PC-3 (cell line): ENCODE results near the gene SMG6. TPM values are rescaled to one million over a fixed set of nuclear protein-coding genes. Genes with fewer than 3 reads are reported as not detected.

ENCODE experiments used
- ATAC-seq: fragments of 200-7000 bp; cut with Tn5 transposase; 2 replicates; pipeline ENCODE4 v1.9.1; 2020; ENCODE audit warnings: mild to moderate bottlenecking, moderate library complexity
- BruUV-seq: library from RNA; stranded (reverse); fragments of 400-500 nt; replicated peaks from 2 replicates; lab custom pipeline; 2021; lab: Mats Ljungman, UMichigan
- CTCF ChIA-PET: fragments of 300-600 bp; sonication (Branson Sonifier 250); formaldehyde crosslinking; loops from one replicate; lab custom pipeline; 2022; ENCODE audit warnings: antibody characterized with exemption; lab: Charles Lee
- POLR2A ChIA-PET: fragments of 300-600 bp; sonication (Branson Sonifier 250); formaldehyde crosslinking; loops from one replicate; lab custom pipeline; 2022; ENCODE audit warnings: antibody characterized with exemption; ENCODE audit not compliant: unreplicated experiment; lab: Charles Lee
- DNase-seq: peaks from one replicate; pipeline ENCODE4 v3.0.0-alpha.2; 2015
- H2AFZ ChIP-seq: fragments of 300-600 bp; sonication (generic); 2 replicates; pipeline ENCODE4 v1.6.0; 2016; ENCODE audit warnings: antibody characterized with exemption, low read length
- H3F3A ChIP-seq: fragments of 300-600 bp; sonication (generic); one replicate; pipeline ENCODE4 v1.6.0; 2017; ENCODE audit warnings: antibody characterized with exemption, low read length, control low read depth, mild to moderate bottlenecking; ENCODE audit not compliant: unreplicated experiment
- H3K27ac ChIP-seq: fragments of 300-600 bp; sonication (generic); 2 replicates; pipeline ENCODE4 v1.5.1; 2016; ENCODE audit warnings: mild to moderate bottlenecking, low read length
- H3K27me3 ChIP-seq: fragments of 300-600 bp; sonication (generic); 2 replicates; pipeline ENCODE4 v1.6.1; 2016; ENCODE audit warnings: low read length, mixed read lengths
- H3K36me3 ChIP-seq: fragments of 300-600 bp; sonication (generic); 2 replicates; pipeline ENCODE4 v1.6.1; 2016; ENCODE audit warnings: low read depth, mixed run types, low read length, mixed read lengths
- H3K4me1 ChIP-seq: fragments of 300-600 bp; sonication (generic); 2 replicates; pipeline ENCODE4 v1.5.1; 2016; ENCODE audit warnings: low read length; ENCODE audit not compliant: insufficient read depth
- H3K4me2 ChIP-seq: fragments of 300-600 bp; sonication (generic); 2 replicates; pipeline ENCODE4 v1.6.0; 2016; ENCODE audit warnings: low read length
- H3K4me3 ChIP-seq: fragments of 300-600 bp; sonication (generic); 2 replicates; pipeline ENCODE4 v1.5.1; 2016; ENCODE audit warnings: mild to moderate bottlenecking, low read length, mixed read lengths
- H3K79me2 ChIP-seq: fragments of 300-600 bp; sonication (generic); 2 replicates; pipeline ENCODE4 v1.6.1; 2017; ENCODE audit warnings: low read length, mixed read lengths
- H3K9ac ChIP-seq: fragments of 300-600 bp; sonication (generic); 2 replicates; pipeline ENCODE4 v1.6.0; 2016; ENCODE audit warnings: mild to moderate bottlenecking, low read length
- H3K9me2 ChIP-seq: fragments of 300-600 bp; sonication (generic); replicated peaks from 2 replicates; pipeline ENCODE4 v1.6.1; 2016; ENCODE audit warnings: mixed run types, low read length, mixed read lengths
- H3K9me3 ChIP-seq: fragments of 300-600 bp; sonication (generic); 2 replicates; pipeline ENCODE4 v1.6.1; 2016; ENCODE audit warnings: low read length, mixed read lengths
- H4K20me1 ChIP-seq: fragments of 300-600 bp; sonication (generic); 2 replicates; pipeline ENCODE4 v1.6.1; 2016; ENCODE audit warnings: low read length, mixed read lengths
- CTCF ChIP-seq: fragments of 300-600 bp; sonication (generic); conservative IDR thresholded peaks from 2 replicates; pipeline ENCODE4 v1.5.1; 2017; ENCODE audit warnings: antibody characterized with exemption, low read depth, mild to moderate bottlenecking, low read length
- EZH2 ChIP-seq: fragments of 300-600 bp; sonication (generic); IDR thresholded peaks from one replicate; pipeline ENCODE4 v1.6.1; 2017; ENCODE audit warnings: antibody characterized with exemption, mild to moderate bottlenecking, low read length; ENCODE audit not compliant: unreplicated experiment
- EZH2phosphoT487 ChIP-seq: fragments of 300-600 bp; sonication (generic); IDR thresholded peaks from 2 replicates; pipeline ENCODE4 v1.6.1; 2018; ENCODE audit warnings: mild to moderate bottlenecking, antibody characterized with exemption, low read length, borderline replicate concordance
- intact Hi-C: fragments of 100-400 bp; cut with micrococcal nuclease; formaldehyde crosslinking; loops from 2 replicates; pipeline ENCODE4 v1.9.0; 2023
- total RNA-seq: library from RNA; depleted of rRNA; stranded (reverse); fragments of >200 nt; gene quantifications from 2 replicates; pipeline ENCODE4 v1.2.3, GENCODE V29; 2014

Gene SMG6
- total RNA-seq, 1 experiment from 2014 or later: 13.4 TPM

GRCh38 chr17:2183346-2183745 lies 120.2 kb downstream of the SMG6 start:
- Histone ChIP-seq H3K4me3 (no peak overlapping the region), H3K27me3 (no peaks in the 10 kb centered on the region), H3K9me2 (no peaks in the 10 kb centered on the region), H2AFZ (no peak overlapping the region), H3F3A (no peaks in the 10 kb centered on the region), H4K20me1 (no peaks in the 10 kb centered on the region), H3K36me3 (no peaks in the 10 kb centered on the region), H3K79me2 (no peaks in the 10 kb centered on the region), H3K27ac (no peak overlapping the region), H3K4me2 (no peak overlapping the region), H3K4me1 (no peaks in the 10 kb centered on the region; the same call in 1 of the 2 replicates), H3K9ac (no peak overlapping the region), H3K9me3 (no peaks in the 10 kb centered on the region)
- ATAC-seq: peak; percentile 82
- CTCF ChIA-PET: interaction anchor here (0.5 kb wide), 1 partner anchor 133 kb away, joined by 3 read pairs; no protein-coding TSS in a partner anchor
- intact Hi-C loops: no loop called here
- no peak for TF ChIP-seq EZH2phosphoT487
- no peak for TF ChIP-seq CTCF
- TF ChIP-seq EZH2: no peak
- peak; percentile 25 for DNase-seq
- POLR2A ChIA-PET: interaction anchor here (0.6 kb wide), 1 partner anchor 477 kb away, joined by 4 read pairs; no protein-coding TSS in a partner anchor
- BruUV-seq: no TSS peak

- Histone ChIP-seq H2AFZ (no peak overlapping the region), H4K20me1 (no peaks in the 10 kb centered on the region), H3K9me2 (no peaks in the 10 kb centered on the region), H3K79me2 (no peaks in the 10 kb centered on the region), H3K9me3 (no peaks in the 10 kb centered on the region), H3K36me3 (no peaks in the 10 kb centered on the region), H3K27ac (no peak overlapping the region), H3K9ac (no peak overlapping the region), H3K4me3 (no peak overlapping the region), H3K4me2 (no peak overlapping the region), H3K4me1 (no peaks in the 10 kb centered on the region; the same call in 1 of the 2 replicates), H3K27me3 (no peaks in the 10 kb centered on the region), H3F3A (no peaks in the 10 kb centered on the region)
- no peak for ATAC-seq
- CTCF ChIA-PET: no interaction called here
- intact Hi-C loops: no loop called here
- TF ChIP-seq CTCF (no peak), EZH2 (no peak), EZH2phosphoT487 (no peak)
- no peak for DNase-seq
- POLR2A ChIA-PET: no interaction called here
- no TSS peak for BruUV-seq
Observed at GRCh38 chr17:2181897-2182448, 121.6 kb downstream of the SMG6 start.

DNA sequence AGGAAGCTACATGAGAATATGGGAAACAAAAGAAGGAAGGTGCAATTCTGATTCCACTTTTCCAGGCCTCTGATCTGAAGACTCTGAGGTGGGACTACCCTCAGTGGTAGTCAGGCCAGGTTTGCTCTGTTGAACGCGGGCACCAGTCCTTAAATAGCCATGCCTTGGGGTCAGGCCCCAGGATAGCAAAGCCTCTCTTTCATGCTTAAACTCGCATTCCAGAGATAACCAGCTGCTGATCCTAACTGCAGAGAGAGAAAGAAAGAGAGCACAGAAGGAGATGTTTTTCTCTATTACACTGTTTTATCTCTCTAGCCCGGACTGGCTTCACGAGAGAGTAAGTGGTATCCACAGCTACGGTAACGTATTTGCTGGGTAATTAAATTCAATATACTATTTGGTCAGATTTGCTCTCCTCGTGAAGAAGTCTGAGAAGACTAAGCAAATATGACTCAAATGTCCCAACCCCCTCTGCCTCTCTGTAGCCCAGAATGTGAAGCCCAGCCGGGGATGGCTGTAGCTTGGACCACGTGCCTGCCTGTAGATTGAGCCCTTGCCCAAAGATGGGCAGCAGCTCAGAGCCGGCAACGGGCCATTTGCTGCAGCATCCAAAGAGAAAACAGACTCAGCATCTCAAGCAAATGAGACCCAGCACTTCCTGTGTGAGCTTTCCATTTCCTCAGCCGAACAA lies 122.2 kb downstream of the SMG6 start:
- BruUV-seq: no TSS peak
- H4K20me1 ChIP-seq: no peaks in the 10 kb centered on the region
- no peaks in the 10 kb centered on the region for H3K27me3 ChIP-seq
- H3K4me1 ChIP-seq: no peaks in the 10 kb centered on the region; the same call in 1 of the 2 replicates
- no peaks in the 10 kb centered on the region for H3K9me2 ChIP-seq
- H3K4me2 ChIP-seq: no peak overlapping the region
- H3K4me3 ChIP-seq: no peak overlapping the region
- ATAC-seq (no peak), DNase-seq (no peak)
- H3K36me3 ChIP-seq: no peaks in the 10 kb centered on the region
- no peak overlapping the region for H3K27ac ChIP-seq
- H3K79me2 ChIP-seq: no peaks in the 10 kb centered on the region
- no peaks in the 10 kb centered on the region for H3F3A ChIP-seq
- TF ChIP-seq EZH2 (no peak), EZH2phosphoT487 (no peak), CTCF (no peak)
- H2AFZ ChIP-seq: no peak overlapping the region
- no peaks in the 10 kb centered on the region for H3K9me3 ChIP-seq
- ChIA-PET POLR2A (no interaction called here), CTCF (no interaction called here)
- H3K9ac ChIP-seq: no peak overlapping the region
- intact Hi-C loops: no loop called here
